ENCODE results near the gene C5orf22.

- TF ChIP-seq POLR2A (IDR thresholded peaks at IDR 0.05; ENCODE audit: low read depth, low read length) (no peak), POLR2AphosphoS5 (IDR thresholded peaks at IDR 0.05; ENCODE audit: low read depth, low read length) (no peak), TAF1 (IDR thresholded peaks at IDR 0.05; ENCODE audit: borderline replicate concordance, low read depth, low read length) (no peak)
Measured at GRCh38 chr5:31492869-31493268, 39.2 kb upstream of the C5orf22 start.

All from GM12892 (cell line).